Stimulated activated CD4-positive, alpha-beta T cell treated with anti-CD3 and anti-CD28 coated beads, Interleukin-15, amount 100 ng/mL, for 24 hours (primary cell): ENCODE results near the gene STX16.
"Not testable (repeated sequence)": the region's sequence is repeated elsewhere in the genome, so short reads cannot be mapped to it uniquely, and the experiment has no call there.

ENCODE experiments used
- DNase-seq: peaks from one replicate; pipeline ENCODE4 v3.0.0-alpha.2; 2020

STX16 gene

DNA sequence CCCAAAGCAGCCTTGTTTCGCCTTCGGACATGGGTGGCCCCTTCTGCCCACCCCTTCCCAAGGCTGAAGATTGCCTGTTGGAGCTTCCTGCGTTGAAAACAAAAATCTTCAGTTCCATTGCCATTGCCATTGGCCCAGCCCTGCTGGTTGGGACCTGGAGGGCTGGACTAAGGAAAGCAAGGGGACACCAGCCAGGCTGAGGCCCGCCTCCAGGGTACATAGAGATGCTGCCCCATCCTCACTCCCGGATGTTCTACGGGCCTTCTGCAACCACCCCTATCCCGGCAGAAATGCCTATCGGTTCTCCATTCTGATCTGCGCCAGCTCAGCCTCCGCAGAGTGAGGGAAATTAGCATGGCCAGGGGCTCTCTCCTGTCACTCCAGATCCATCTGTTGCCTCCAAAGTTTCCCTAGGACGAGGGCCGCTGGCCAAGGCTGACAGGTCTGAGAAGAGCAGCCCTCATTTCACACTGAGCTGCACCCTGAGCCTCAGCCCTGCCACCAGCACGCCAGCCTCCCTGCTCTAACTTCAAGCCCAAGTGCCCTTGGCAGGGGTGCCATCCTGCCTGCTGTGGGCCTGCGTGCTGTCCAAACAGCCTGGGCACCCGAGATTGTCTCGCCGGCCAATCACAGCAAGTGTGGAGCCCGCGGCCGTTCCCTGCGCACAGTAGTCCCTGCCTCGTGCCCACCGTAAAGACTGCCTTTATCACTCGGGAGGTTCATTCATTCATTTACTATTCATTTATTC, 13.4 kb upstream of the STX16 start:
- DNase-seq, result no peak

DNA sequence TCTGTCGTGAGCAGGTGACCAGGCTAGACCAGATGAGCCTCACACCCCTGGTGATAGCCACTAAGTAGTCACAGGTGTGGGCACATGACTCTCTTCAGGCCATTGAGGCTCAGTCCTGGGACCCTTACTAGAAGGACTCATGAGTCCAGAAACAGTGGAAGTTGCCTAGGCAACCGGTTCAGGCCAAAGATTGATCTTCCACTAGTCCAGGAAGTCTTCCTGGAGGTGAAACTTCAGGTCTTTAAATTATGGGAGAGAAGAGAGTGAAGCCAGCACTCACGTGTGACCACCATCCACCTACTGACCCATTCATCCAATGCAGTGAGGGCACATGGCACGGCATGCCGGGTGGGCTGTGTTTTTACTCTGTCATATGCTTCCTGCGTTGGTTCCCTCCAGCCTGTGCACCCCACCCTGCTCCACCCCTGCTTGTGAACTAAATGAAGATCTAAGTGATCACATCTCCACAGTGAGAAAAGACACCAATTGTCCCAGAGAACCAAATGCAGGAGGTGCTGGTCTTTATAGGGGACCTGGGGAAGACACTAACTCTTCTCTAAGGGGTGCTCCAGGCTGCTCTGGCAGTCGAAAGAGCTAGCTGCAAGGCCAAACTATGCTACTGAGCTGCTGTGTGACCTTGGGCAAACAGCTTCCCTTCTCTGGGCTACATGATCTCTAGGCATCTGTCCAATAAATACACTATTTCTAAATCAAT, 12.5 kb upstream of the STX16 start:
- DNase-seq, result no peak

GRCh38 chr20:58639182-58640146, 11.6 kb upstream of the STX16 start:
- DNase-seq, result no peak

DNA sequence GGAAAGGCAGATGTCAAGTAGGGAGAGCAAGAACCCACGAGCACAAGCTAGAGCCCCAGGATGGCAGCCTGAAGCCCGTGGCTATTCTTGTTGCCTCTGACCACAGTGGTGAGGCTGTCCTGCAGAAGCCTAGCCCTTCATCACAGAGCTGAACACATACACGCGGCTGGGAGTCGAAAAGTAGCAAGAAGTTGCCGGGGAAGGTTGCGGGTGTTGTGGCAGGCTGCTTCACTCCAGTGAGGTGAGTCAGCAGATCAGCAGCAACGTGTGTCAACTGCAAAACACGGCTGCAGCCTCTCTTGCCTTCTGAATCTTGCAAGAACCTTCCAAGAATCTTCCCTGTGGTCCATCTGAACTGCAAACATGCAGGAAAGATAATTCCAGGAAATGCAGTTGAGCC, 10.6 kb upstream of the STX16 start:
- no peak for DNase-seq

DNA sequence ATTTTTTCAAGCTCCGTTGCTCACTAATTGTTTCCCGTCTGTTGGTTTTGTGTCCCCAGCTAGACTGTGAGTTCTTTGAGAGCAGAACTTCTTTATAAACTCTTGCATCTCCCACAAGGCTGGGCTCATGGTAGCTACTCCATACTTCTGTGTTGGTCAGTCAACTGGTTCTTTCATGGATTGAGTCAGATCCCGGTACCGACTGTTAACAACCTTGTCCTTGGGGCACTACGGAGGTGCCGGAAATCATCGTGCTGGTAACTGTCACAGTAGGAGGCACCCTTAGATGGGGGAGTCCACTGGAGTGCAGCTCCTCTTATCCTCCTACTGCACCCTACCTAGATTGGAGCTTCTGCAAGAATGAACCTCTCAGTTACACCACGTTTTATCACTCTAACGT, 8.6 kb upstream of the STX16 start:
- no peak for DNase-seq

DNA sequence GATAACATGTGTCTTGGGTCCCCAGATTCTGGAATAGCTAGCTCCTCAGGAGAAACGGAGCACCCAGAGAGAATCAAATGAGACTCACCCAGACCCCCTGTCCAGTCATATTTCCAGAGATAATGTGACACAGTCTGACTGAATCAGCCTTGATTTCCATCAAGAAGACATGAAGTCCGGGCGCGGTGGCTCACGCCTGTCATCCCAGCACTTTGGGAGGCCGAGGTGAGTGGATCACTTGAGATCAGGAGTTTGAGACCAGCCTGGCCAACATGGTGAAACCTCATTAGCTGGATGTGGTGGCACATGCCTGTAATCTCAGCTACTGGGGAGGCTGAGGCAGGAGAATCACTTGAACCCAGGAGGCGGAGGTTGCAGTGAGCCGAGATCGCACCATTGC, 8.2 kb upstream of the STX16 start:
- DNase-seq, result not testable (repeated sequence)

DNA sequence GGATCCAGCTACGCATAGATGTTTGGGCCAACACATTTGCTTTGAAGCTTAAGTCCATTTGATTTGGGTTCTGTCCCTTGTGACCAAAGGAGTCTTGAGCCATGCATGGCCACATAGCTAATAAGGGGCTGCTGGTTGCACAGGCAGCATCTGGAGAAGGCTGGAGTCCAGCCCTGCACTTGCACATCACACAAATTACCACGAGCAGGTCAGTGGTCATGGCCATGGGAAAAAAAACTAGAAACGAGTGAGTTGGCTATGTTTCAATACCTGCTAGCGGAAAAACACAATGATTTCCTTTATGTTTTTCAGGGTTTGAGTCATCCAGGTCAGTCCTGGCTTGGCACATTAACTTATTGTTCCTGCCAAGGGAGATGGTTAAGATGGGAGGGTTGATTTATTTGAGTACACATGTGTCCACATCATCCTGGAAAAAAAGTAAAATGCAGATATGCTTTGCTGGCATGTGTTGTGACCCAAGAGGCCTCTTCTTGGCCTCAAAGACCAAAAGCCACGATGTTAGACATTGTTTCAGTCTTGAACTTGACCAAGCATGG, 5.6 kb upstream of the STX16 start:
- no peak for DNase-seq

DNA sequence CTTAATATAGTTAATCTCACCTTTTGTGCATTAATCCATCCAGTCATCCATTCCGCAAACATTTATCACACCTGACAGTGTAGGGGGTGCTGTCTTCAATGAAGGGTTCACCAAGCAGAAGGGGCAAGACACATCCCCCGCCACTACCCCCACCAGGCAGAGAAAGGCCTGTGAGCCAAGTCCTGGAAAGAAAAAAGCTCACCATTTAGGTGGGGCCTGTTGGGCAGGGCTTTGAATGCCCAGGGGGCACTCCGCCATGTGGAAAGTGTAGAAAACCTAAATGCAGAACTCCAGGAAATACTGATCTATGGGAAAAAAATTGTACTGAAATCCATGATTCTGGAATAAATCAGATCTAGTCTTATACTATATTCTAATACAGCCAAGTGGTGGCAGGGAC, 4.8 kb upstream of the STX16 start:
- DNase-seq, result no peak

- DNase-seq, result no peak
Observed at GRCh38 chr20:58646703-58647102, 4.4 kb upstream of the STX16 start.

DNA sequence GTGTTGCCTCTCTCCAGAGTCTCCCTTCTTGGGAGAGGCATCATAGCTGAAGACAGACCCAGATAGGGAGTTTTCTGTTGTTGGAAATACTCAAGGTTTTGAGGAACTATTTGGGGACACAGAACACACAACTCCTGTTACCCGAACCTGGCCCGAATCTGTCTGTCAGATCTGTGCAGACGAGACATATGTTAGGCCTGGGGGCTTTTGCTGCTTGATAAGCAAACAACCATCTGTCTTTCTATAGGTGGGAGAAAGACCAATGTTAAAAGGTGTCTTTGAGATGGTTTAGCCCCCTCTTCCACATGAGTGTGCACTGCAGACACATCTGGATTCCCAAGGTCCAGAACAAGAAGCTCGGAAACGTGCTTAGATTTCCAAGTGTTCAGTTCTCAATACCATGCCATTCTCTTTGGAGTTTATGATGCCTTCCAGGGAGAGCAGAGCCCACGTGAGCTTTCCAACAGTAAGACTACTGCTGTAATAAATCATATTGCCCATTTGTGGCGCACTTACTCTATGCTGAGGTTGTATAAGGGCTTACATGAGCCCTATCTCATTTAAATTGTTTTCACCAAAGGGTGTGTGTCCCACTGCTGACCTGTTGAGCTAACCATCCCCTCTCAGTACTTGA, 3.8 kb upstream of the STX16 start:
- DNase-seq, result no peak

DNA sequence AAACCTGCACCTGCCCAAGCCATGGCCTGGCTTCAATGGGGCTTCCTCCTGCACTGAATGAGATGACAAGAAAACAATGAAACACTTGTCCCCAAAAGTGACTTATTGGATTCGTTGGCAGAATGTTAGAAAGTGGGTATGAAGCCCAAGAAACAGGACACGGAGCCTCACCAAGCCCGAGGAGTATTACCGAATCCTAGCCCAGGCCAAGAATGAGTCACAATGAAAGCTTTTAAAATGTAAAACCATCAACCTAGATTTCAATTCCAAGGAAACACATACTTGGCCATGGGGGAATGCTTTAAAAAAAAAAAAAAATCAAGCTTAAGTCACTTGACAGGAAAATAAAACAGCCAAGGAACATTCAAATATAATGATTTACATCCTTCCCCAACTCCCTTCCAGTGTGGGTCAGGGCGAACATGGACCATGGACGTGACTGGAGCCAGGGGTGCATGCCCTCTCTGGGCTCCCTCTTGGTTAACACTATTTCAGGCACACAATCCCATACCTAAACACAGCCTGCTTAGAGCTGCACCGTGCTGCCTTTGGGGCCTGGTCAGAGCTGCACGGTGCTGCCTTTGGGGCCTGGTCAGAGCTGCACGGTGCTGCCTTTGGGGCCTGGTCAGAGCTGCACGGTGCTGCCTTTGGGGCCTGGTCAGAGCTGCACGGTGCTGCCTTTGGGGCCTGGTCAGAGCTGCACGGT, 3.1 kb upstream of the STX16 start:
- no peak for DNase-seq

DNA sequence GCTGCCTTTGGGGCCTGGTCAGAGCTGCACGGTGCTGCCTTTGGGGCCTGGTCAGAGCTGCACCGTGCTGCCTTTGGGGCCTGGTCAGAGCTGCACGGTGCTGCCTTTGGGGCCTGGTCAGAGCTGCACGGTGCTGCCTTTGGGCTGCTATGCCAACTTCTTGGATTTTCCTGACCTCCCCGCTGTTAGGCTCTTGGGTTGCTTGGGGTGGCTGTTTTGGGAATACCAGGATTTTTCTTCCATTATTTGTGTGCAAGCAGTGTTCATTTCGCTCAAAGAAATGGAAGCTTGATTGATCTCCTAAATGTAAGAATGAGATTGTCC, 2.6 kb upstream of the STX16 start:
- DNase-seq, result not testable (repeated sequence)

- peak; percentile 51 for DNase-seq
Observed at GRCh38 chr20:58649288-58650180, 1.5 kb upstream of the STX16 start.

DNA sequence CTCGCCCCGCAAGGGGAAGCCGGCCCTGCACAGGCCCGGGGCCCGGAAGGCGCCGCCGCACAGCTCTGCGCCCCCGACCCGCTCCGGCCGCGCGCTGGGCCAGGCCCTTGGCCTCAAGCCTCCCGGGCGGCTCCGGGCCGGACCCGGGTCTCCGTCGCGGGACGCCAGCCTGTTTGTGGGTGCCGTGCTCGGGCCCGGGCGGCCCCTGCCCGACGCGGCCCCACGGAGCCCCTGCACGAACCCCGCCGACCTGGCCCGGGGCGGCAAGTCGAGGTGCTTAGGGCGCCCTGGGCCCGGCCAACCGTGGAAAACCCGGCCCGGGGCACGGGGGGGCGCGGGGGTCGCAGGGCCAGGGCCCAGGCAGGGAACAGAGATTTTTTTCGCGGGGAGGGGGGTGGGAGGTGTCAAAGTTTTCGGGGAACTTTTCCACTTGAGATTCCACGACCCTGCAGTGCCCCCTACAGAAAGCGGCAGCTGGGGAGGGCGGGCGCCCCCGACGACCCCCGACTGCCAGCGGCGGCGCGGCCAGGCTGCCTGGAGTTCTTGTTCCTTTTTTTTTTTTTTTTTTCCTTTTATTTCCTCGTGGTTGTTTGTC, 805 bp upstream of the STX16 start:
- peak; percentile 62 for DNase-seq

DNA sequence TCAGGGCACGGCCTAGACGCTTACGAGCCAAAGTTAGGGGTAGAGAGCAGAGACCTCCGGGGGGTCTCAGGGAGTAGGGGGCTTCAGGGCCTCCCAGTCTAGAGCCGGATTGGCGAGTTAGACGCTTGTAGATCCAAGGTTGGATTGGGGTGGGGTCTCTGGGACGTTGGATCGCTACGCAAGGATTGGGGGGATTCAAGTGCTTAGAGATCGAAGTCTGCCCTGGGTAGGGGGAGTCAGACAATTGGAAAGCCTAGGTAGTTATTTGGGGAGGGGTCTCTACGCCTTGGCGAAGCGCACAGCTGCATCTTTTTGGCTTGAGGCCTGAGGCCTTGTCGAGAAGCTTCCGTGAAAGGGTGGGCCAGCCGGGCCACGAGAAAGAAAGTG, 469 bp downstream of the STX16 start:
- DNase-seq, result no peak

DNA sequence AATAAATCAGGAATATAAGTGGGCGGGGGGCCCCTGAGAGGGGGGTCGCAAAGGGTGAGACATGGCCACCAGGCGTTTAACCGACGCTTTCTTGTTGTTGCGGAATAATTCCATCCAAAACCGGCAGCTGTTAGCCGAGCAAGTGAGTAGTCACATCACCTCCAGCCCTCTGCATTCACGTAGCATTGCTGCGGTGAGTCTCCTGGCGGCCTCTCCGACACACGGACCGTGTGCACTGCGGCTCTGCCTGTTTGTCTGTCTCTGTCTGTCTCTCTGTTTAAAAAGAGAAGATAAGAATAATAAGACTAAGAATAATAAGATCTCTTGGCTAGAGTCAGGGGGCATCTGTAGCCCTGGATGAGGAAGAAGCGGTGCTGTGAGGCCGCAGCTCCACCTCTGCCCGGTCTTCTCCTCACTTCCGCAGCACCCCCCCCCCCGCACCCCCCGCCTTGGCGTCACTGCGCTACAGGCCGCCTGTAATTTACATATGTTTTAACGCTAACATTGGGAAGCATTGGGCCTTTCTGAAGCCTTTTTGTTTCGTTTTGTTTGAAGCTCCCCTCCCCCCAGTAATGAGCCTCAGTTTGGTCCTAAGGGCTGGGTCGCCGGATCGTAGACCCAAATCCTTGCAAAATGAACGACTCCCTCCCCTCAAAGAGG, 993 bp downstream of the STX16 start:
- DNase-seq, result peak; percentile 61

DNA sequence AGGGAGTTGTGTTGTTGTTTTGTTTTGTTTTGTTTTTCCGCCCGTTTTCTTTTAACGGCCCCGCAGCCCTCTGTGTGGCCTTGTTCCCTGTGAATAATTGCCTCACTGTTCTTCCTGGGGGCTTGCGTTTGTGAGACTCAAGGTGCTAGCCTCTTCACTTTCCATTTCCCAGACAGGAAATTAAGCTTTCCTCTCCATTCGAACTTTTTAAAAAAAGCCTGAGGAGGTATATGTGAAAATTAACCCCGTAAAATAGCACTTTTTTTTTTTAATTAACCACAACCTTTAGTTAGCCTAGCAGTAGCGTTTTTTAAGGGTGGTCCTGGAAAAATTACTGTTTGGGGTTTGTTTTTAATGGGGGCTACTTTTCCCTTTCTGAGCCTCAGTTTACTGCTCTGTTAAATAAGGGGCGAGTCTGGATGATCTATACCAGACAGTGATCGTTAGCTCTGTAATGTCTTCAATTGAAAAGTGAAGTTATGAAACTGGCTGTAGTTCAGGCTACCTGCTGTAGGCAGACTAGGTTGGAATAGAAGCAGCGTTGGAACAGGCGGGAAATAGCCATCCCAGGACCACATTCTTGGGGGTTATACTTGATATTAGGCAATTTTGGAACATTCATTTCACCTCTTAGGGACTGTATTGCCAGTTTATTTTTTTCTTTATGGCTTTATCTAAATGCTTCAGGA, 1.7 kb downstream of the STX16 start:
- no peak for DNase-seq

DNA sequence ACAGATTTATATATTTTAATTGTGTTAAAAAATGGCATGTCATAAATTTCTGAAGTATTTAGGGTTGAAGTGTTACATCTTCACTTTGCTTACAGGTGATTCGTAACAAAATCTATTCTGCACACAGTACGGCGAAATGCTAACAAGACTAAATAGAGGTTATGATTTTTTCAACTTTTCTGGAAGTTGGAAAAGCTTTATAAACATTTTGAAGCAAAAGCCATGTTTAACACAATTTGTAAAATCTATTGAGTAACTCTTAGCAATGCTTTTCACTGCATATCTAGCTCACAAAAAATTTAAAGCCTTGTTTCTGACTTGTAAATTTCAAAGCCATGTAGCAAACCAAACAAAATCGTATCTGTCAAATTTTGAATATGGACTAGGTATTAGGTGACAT, 3.3 kb downstream of the STX16 start:
- no peak for DNase-seq

DNA sequence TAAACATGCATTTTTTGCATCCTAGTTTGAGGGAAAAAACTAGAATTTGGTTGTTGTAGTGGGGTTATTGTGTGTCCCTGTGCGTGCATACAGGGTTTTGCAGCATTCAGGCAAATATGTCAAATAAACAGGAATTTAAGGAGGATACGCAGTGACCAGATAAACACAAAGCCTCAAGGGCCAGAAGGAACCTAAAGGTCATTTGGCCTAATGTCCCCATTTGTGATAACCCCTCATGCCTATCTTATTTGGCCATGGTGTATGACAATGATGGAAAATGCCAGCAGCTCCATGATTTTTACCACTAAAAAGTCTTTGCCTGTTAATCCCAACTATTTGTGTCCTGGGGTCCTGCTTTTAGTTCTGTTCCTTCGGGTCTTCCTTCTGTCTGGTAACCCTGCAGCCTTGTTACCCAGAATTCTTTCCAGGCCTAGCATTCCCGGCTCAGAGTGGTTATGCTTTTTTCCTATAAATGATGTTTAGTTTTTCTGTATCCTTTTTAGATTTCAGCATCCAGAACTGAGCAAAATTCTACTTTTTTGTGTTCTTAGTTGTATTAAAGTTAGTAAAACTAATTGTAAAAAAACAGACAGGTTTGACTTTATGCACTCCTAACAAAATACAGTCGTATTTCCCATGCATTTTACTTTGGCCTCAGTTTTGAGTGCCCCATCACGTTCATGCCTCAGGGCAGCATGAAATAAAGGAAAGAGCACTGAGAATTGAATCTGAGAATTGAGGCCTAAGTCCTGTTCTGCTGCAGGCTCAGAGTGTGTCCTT, 4.4 kb downstream of the STX16 start:
- no peak for DNase-seq
